ENCODE measurements around the gene MGME1.
"Not testable (repeated sequence)": the region's sequence is repeated elsewhere in the genome, so short reads cannot be mapped to it uniquely, and the experiment has no call there.

The MGME1 gene

GRCh38 chr20:17959257-17959627, 9.6 kb upstream of the MGME1 start:
- no peak for DNase-seq

GRCh38 chr20:17960400-17960885, 8.4 kb upstream of the MGME1 start:
- not testable (repeated sequence) for DNase-seq

- no peak for DNase-seq
These were observed 7.8 kb upstream of the MGME1 start for GRCh38 chr20:17960927-17961586.

GRCh38 chr20:17961587-17961940, 7.3 kb upstream of the MGME1 start:
- no peak for DNase-seq

GRCh38 chr20:17963114-17963897, 5.5 kb upstream of the MGME1 start:
- no peak for DNase-seq

- DNase-seq = no peak
These were observed 4.7 kb upstream of the MGME1 start for GRCh38 chr20:17964073-17964472.

- no peak for DNase-seq
These were observed 4.2 kb upstream of the MGME1 start for GRCh38 chr20:17964632-17965031.

GRCh38 chr20:17965042-17965697, 3.6 kb upstream of the MGME1 start:
- DNase-seq = no peak

GRCh38 chr20:17966432-17967310, 2.1 kb upstream of the MGME1 start:
- DNase-seq = no peak

GRCh38 chr20:17967521-17968365, 1.1 kb upstream of the MGME1 start:
- DNase-seq = peak in 7 of 58 donors; percentile 35 to 73 (median 55)

GRCh38 chr20:17969278-17969883, 563 bp downstream of the MGME1 start:
- peak in 13 of 58 donors; percentile 18 to 72 (median 48) for DNase-seq

GRCh38 chr20:17969884-17970409, 1.1 kb downstream of the MGME1 start:
- peak in 13 of 58 donors; percentile 5 to 37 (median 16) for DNase-seq

GRCh38 chr20:17971300-17972013, 2.6 kb downstream of the MGME1 start:
- DNase-seq = peak in 4 of 58 donors; percentile 2 to 40 (median 22)

- no peak for DNase-seq
These were observed 3.3 kb downstream of the MGME1 start for GRCh38 chr20:17972121-17972520.

- no peak for DNase-seq
These were observed 7.5 kb downstream of the MGME1 start for GRCh38 chr20:17976305-17976704.

GRCh38 chr20:17985388-17986018, 16.7 kb downstream of the MGME1 start:
- no peak for DNase-seq

GRCh38 chr20:17987988-17988387, 19.2 kb downstream of the MGME1 start:
- no peak for DNase-seq

- DNase-seq = no peak
These were observed 21.6 kb downstream of the MGME1 start for GRCh38 chr20:17990278-17990972.
